Common myeloid progenitor, CD34-positive (primary cell): ENCODE results near the gene RAB11FIP3.
A peak's percentile ranks its signal among the peaks of the same experiment; 100 is the strongest.

Experiments
- CTCF ChIA-PET: fragments of 350-600 bp; sonication (Branson Sonifier 250); formaldehyde crosslinking; loops from one replicate; lab custom pipeline; 2021; ENCODE audit warnings: antibody characterized with exemption; lab: Charles Lee
- POLR2A ChIA-PET: fragments of 350-600 bp; sonication (Branson Sonifier 250); formaldehyde crosslinking; loops from one replicate; lab custom pipeline; 2021; ENCODE audit warnings: antibody characterized with exemption; lab: Charles Lee
- DNase-seq, 3 donors: peaks; one replicate each; pipeline versions ENCODE4 v3.0.0 to v3.0.0-alpha.2; 2013
- H3K27ac ChIP-seq, 2 experiments: 1 replicate in 1 of 2; 2 replicates in 1 of 2; pipeline ENCODE4 v1.7.0; 2013; ENCODE audit warnings: inconsistent platforms in 2 of 2, low read length in 2 of 2, mild to moderate bottlenecking in 2 of 2, low read depth in 1 of 2, moderate library complexity in 1 of 2; ENCODE audit not compliant: severe bottlenecking in 2 of 2, insufficient read depth in 1 of 2, poor library complexity in 1 of 2
- H3K27me3 ChIP-seq, 5 experiments: replicated peaks in 2 of 5; 1 replicate in 3 of 5; 2 replicates in 2 of 5; pipeline versions ENCODE4 v1.6.1 to v1.7.0; 2013; ENCODE audit warnings: low read length in 4 of 5, mild to moderate bottlenecking in 2 of 5, moderate library complexity in 2 of 5, inconsistent platforms in 1 of 5; ENCODE audit not compliant: insufficient read depth in 5 of 5, control insufficient read depth in 4 of 5
- H3K36me3 ChIP-seq, 4 experiments: 1 replicate in 2 of 4; 2 replicates in 2 of 4; pipeline versions ENCODE4 v1.6.1 to v1.7.0; 2013; ENCODE audit warnings: low read length in 3 of 4, control low read depth in 1 of 4, mild to moderate bottlenecking in 1 of 4; ENCODE audit not compliant: control insufficient read depth in 4 of 4, insufficient read depth in 4 of 4
- H3K4me1 ChIP-seq, 4 experiments: 1 replicate in 3 of 4; 2 replicates in 1 of 4; pipeline versions ENCODE4 v1.6.1 to v1.7.1; 2013; ENCODE audit warnings: low read length in 3 of 4, mild to moderate bottlenecking in 3 of 4, control low read depth in 1 of 4, inconsistent platforms in 1 of 4, moderate library complexity in 1 of 4; ENCODE audit not compliant: control insufficient read depth in 4 of 4, insufficient read depth in 4 of 4; ENCODE audit errors: control extremely low read depth in 1 of 4
- H3K4me3 ChIP-seq, 7 experiments: 1 replicate in 4 of 7; 2 replicates in 3 of 7; pipeline versions ENCODE4 v1.5.1 to v1.7.0; 2013; ENCODE audit warnings: mild to moderate bottlenecking in 7 of 7, low read length in 6 of 7, moderate library complexity in 6 of 7, inconsistent platforms in 2 of 7, low read depth in 2 of 7, control low read depth in 1 of 7; ENCODE audit not compliant: insufficient read depth in 4 of 7, control insufficient read depth in 1 of 7; ENCODE audit errors: extremely low read depth in 1 of 7
- H3K9me3 ChIP-seq, 5 experiments: 1 replicate in 4 of 5; 2 replicates in 1 of 5; pipeline versions ENCODE4 v1.6.1 to v1.7.1; 2013; ENCODE audit warnings: low read length in 4 of 5, mild to moderate bottlenecking in 2 of 5, inconsistent platforms in 1 of 5, low read depth in 1 of 5, moderate library complexity in 1 of 5; ENCODE audit not compliant: control insufficient read depth in 4 of 5, insufficient read depth in 2 of 5; ENCODE audit errors: control extremely low read depth in 1 of 5
- WGBS: methylation state at CpG from one replicate; pipeline ENCODE4 v1.1.5; 2013; ENCODE audit not compliant: insufficient coverage; 5-methylcytosine and 5-hydroxymethylcytosine counted together

Gene RAB11FIP3

DNA sequence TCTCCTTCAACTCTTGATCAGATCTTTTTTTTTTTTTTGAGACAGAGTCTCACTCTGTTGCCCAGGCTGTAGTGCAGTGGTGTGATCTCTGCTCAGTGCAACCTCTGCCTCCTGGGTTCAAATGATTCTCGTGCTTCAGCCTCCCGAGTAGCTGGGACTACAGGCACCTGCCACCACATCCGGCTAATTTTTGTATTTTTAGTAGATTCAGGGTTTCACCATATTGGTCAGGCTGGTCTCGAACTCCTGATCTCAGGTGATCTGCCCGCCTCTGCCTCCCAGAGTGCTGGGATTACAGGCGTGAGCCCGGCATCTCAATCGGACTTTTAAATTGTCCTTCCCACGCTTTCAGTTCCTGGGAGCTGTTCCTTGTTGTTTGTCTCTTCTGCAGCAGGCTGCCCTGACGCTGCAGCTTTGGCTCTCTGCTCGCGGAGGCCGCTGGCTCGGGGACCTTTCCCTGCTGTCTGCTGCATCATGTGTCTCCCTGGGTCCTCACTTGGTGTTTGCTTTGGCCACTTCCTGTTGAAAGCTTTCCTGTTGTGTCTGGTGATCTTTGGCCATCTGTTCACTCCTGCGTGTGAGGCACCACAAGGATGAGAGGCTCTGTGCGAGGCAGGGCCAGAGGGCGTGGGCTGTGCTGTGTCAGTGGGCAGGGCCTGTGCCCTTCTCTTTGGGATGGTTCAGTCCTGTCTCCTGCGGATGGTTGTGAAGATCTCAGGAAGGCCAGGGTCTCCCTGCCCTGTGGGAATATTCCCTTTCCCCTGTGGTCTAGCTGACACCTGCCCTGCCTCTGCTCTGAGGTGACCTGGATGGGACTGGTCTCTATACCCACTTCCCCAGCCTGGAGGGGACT is 83.7 kb downstream of the RAB11FIP3 start:
- Histone ChIP-seq H3K27me3 (no peaks in the 10 kb centered on the region), H3K9me3 (no peaks in the 10 kb centered on the region), H3K36me3 (peaks cover 2 to 41% (median 10%) of the 10 kb centered on the region in 4 experiments), H3K4me3 (no peak overlapping the region), H3K4me1 (peaks cover 0 to 9% (median 0%) of the 10 kb centered on the region in 4 experiments), H3K27ac (no peak overlapping the region)
- ChIA-PET POLR2A (no interaction called here), CTCF (no interaction called here)
- 95% methylated on average over 17 of the region's 18 CpGs for WGBS
- no peak for DNase-seq

DNA sequence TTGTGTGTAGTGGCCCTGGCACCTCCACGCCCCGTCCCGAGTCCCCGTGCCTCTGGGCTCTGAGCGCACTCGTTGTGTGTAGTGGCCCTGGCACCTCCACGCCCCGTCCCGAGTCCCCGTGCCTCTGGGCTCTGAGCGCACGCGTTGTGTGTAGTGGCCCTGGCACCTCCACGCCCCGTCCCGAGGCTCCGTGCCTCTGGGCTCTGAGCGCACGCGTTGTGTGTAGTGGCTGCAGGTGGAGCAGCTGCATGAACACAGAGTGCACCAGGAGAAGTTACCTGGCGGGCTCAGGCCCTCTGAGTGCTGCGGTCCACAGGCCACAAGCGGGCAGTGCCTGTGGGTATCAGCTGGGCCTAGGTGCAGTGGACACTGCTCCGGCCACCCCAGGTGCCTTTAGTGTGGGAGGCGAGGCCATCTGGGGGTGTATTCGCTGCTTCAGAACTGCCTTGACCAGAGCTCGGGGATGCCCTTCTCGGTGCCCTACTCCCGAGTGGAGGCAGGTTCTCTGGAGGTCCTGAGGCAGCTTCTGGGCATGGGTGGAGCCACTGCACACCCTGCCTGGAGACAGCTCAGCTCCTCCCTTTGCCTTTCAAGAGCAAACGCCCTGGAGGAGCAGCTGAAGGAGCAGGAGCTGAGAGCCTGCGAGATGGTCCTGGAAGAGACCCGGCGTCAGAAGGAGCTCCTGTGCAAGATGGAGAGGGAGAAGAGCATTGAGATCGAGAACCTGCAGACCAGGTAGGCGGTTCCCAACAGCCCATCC is 84.8 kb downstream of the RAB11FIP3 start:
- peaks cover 0 to 9% (median 0%) of the 10 kb centered on the region in 4 experiments for H3K4me1 ChIP-seq
- H3K27ac ChIP-seq = no peak overlapping the region
- no peak for DNase-seq
- H3K4me3 ChIP-seq = no peak overlapping the region
- ChIA-PET CTCF (interaction anchor here (0.6 kb wide), 1 partner anchor 454 kb away, joined by 3 read pairs; no protein-coding TSS in a partner anchor), POLR2A (no interaction called here)
- no peaks in the 10 kb centered on the region for H3K27me3 ChIP-seq
- no peaks in the 10 kb centered on the region for H3K9me3 ChIP-seq
- peaks cover 4 to 49% (median 12%) of the 10 kb centered on the region in 4 experiments for H3K36me3 ChIP-seq
- WGBS = over 99% methylated on average over 33 of the region's 35 CpGs

DNA sequence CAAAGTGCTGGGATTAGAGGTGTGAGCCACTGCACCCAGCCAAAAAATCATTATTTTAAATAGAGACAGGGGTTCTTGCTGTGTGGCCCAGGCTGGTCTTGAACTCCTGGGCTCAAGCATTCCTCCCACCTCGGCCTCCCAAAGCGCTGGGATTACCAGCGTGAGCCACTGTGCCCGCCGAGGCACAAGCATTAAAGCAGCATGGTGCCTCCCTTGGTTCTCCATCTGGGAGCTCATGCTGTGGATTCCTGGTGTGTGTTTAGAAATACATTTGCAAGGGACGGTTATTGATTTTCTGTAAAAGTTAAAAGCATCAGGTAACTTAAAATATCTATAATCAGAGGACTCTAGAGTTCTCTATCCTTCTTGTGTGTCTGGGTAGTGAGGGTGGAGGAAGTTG is 87.4 kb downstream of the RAB11FIP3 start:
- ChIA-PET CTCF (no interaction called here), POLR2A (no interaction called here)
- 94% methylated on average over 3 of the region's 6 CpGs for WGBS
- H3K36me3 ChIP-seq = peaks cover 4 to 50% (median 12%) of the 10 kb centered on the region in 4 experiments
- H3K27me3 ChIP-seq = no peaks in the 10 kb centered on the region
- DNase-seq = no peak
- no peaks in the 10 kb centered on the region for H3K9me3 ChIP-seq
- no peak overlapping the region for H3K4me3 ChIP-seq
- H3K4me1 ChIP-seq = peaks cover 0 to 9% (median 0%) of the 10 kb centered on the region in 4 experiments
- H3K27ac ChIP-seq = peak overlapping the region in 1 of 2 experiments; percentile 25

DNA sequence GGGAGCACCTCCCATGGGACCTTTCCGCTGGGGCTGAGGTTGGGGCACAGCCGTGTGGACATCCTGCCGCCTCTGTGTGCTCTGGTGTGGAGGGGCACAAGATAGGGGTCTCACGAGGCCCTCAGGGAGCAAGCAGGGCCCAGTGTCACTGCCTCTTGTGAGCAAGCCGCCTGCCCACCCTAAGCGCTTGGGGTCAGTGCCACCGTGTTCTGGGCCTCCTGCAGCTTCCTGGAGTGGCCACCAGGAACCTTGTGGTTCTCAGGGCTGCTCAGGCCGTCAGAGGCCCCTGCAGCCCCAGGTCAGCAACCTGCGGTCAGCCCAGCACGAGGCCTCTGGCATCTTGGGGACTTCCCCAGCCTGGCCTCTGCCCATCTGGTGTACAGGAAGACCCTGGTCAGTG is 88.5 kb downstream of the RAB11FIP3 start:
- ChIA-PET CTCF (no interaction called here), POLR2A (no interaction called here)
- no peaks in the 10 kb centered on the region for H3K27me3 ChIP-seq
- no peak overlapping the region for H3K27ac ChIP-seq
- peaks cover 0 to 8% (median 0%) of the 10 kb centered on the region in 4 experiments for H3K4me1 ChIP-seq
- H3K36me3 ChIP-seq = peaks cover 4 to 51% (median 14%) of the 10 kb centered on the region in 4 experiments
- H3K9me3 ChIP-seq = no peaks in the 10 kb centered on the region
- no peak for DNase-seq
- WGBS = 94% methylated on average over 10 of the region's 10 CpGs
- no peak overlapping the region for H3K4me3 ChIP-seq

DNA sequence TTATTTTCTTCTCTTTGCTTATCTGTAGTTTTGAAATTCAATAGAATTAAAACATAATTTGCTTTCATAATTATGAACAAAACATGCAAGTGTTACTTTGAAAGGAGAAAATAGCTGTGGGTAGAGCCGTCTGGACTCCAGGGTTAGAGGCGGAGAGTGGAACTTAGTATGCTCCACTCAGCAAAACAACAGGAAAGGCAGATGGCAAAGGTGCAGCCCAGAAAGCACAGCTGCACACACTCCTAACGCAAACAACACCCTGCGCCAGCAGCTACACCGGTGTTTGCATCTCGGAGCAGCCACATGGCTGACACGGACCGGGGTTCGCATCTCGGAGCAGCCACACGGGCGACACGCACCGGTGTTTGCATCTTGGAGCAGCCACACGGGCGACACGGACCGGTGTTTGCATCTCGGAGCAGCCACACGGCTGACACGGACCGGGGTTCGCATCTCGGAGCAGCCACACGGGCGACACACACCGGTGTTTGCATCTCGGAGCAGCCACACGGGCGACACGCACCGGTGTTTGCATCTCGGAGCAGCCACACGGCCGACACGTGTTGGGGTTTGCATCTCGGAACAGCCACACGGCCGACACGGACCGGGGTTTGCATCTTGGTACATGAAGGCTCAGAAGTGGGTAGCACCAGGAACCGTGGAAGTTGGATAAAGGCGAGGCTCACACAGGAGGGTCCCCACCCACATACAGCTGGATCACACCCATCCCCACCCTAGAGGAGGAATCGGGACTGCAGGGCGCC is 89.9 kb downstream of the RAB11FIP3 start:
- Histone ChIP-seq H3K9me3 (no peaks in the 10 kb centered on the region), H3K36me3 (peaks cover 3 to 52% (median 15%) of the 10 kb centered on the region in 4 experiments), H3K27ac (no peak overlapping the region), H3K4me1 (no peaks in the 10 kb centered on the region), H3K4me3 (no peak overlapping the region), H3K27me3 (no peaks in the 10 kb centered on the region)
- WGBS = 97% methylated on average over 41 of the region's 45 CpGs
- POLR2A ChIA-PET = no interaction called here
- CTCF ChIA-PET = interaction anchor here (0.6 to 1.4 kb wide), 2 partner anchors 14 to 19 kb away, joined by 3 to 5 read pairs; no protein-coding TSS in a partner anchor
- DNase-seq = no peak

DNA sequence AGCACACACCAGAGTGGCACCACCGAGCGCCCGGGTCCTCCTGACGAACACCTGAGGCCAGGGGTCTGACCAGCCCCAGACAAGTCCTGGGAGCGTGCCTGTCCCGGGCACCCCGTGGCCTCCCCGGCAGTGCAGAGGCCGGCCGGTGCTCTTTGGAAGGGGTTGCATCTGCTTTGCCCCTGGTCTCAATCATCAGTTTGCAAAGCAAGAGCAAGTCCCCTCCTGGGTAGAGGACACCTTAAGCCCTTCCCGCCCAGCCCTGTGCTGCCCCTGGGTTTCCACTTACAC is 90.4 kb downstream of the RAB11FIP3 start:
- no peaks in the 10 kb centered on the region for H3K9me3 ChIP-seq
- H3K4me3 ChIP-seq = no peak overlapping the region
- peaks cover 7 to 54% (median 16%) of the 10 kb centered on the region in 4 experiments for H3K36me3 ChIP-seq
- no peak overlapping the region for H3K27ac ChIP-seq
- POLR2A ChIA-PET = no interaction called here
- no peak for DNase-seq
- no peaks in the 10 kb centered on the region for H3K4me1 ChIP-seq
- no peaks in the 10 kb centered on the region for H3K27me3 ChIP-seq
- CTCF ChIA-PET = no interaction called here
- 96% methylated on average over 11 of the region's 11 CpGs for WGBS
